GM21786 (cell line): Measurements from ENCODE around the gene TIAM1.
A peak's percentile ranks its signal among the peaks of the same experiment; 100 is the strongest.

ENCODE experiments used
- ATAC-seq: cut with Tn5 transposase; IDR thresholded peaks from one replicate; pipeline ENCODE4 v1.9.1; 2021; ENCODE audit not compliant: unreplicated experiment

TIAM1 gene

DNA sequence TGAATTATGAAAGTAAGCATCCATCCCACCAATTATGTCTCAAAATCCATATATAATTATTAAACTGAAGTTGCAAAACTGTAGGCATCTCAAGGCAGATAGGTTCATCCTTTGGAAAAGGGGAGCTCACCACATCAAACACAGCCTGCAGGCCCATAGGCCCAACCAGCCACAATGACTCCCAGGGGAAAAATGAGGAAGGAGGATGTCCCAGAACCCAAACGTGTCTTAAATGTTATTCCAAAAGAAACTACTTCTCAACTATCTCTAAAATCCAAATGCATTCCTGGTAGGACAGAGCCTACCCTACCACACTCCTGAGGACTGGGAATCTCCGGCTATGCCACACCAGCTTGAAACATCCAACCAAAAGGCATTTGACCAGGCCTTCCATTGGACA is 12.8 kb downstream of the TIAM1 start:
- no peak for ATAC-seq

DNA sequence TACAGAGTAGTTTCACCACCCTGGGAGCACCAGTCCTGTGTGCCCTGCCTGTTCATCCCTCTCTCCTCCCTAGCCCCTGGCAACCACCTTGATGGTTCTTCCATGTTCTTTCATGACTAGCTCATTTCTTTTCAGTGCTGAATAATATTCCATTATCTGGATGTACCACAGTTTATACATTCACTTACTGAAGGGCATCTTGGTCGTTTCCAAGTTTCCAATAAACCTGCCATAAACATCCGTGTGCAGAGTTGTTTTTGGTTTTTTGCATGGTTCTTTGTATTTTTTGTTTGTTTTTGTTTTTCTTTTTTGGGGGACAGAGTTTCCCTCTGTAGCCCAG is 13.9 kb downstream of the TIAM1 start:
- ATAC-seq: no peak

DNA sequence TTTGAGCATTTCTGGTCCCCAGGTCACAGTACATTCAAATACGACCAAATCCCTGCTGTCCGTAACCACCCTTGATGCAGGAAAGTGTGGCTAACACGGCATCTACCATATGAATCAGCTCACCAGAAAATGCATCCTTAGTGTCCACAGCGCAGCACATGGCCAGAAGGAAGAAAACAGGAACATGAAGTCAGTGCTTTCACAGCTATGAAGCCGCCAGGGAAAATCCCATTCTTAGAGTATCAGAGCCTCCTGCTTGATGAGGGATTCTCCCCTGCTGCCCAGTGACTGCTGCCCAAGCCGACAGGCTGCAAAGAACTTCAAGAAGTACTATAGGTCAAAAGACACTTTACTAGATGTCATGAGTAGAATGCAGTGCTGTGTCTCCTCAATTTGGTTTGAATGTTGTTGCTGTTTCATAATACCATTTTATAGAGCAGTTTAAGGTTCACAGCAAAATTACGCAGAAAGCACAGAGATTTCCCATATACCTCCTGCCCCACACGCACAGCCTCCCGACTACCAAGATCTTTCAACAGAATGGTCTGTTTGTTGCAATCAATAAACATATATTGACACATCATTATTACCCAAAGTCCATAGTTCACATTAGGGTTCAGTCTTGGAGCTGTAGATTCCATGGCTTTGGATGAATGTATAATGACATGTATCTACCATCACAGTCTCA is 14.5 kb downstream of the TIAM1 start:
- ATAC-seq: no peak

DNA sequence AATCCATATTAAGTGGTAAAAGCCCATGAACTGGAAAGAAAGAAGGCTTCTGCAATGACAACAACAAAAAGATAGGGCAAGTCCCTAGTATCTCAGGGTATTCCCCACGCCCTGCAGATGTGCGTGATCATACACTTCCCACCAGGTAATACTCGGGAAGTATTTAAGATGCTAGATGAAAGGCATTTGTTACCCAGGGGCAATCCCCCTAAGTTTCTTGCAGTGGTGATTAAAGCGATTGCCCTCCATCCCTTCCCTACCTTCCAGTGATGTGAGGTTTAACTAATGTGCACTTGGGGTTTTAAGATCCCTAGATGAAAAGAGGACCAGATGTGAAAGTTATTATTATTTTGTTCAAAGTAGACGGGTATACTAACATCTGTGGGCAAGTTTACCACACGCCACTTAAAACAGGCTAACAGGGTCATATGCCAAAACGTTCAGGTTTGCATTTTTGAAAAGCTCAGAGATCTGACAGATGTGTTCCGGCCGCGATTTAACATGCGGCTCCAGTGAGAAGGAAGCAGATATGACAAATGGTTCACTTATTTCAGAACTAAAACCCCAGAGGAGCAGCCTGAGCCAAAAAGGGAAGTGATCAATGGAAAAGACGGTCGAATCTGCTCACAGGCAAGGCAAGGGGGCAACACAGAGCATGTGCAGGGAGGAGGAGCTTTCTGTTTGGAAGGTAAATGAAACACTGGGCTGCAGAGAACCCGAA is 17.4 kb downstream of the TIAM1 start:
- peak; percentile 93 for ATAC-seq

DNA sequence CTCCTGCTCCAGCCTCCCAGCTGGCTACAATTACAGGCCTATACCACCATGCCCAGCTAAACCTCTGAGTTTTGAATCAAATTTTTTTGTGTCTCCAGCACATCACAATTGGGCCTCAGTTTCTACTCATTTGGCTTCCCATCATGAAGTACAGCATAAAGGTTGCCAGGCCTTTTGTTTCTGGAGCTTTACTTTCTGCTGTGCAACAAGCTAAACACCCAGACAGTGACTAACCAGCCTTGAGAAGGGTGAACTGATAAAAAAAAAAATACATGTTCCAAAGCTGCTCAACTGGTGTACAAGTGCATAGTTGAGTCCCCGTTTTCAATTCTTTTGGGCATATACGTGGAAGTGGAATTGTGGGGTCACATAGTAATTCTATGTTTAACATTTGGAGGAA is 25.1 kb downstream of the TIAM1 start:
- ATAC-seq: no peak

DNA sequence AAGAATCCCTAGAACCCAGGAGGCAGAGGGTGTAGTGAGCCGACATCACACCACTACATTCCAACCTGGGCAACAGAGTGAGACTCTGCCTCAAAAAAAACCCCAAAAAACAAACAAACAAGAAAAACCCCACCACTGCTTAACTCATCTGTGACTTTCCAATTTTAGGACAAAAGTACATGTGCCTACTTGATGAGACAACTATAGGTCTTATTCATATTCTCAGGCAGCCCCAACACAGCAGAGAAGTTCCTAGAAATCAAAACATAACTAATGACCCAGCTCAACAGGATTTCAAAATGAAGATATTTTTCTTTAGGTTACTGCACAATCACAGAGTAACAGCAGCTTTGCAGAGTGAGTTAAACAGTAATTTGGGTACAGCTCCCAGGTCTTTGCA is 26.4 kb downstream of the TIAM1 start:
- no peak for ATAC-seq

DNA sequence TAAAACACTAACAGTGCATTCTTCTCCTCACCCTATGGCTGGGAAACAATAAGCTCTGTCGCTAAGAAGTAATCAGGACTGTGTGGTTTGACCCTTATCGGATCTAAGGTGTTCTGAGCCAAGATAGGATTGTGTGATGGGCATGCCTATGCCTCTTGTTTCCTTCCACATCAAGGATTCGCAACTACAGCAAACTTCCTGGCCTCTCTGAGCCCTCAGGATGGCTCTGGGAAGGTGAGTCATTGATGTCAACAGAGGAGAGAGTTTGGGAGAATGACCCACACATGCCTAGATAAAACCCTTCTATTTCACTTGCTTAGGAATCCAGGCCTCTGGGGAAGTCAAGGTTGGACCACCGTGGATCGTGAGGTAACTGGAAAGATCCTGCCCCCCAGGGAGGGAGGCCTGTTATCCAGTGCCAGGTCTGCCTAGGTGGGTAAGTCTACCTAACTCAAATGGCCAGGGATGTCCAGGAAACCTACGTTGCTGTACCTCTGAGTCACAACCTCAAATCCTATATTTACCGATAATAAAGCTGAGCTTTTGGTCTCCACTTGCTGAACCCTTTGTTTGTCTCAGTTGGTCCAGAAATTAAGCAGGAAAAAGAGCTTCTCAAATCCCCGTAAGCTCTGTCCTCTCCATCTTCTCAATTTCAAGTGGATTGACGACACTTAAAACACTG is 27.4 kb downstream of the TIAM1 start:
- no peak for ATAC-seq

DNA sequence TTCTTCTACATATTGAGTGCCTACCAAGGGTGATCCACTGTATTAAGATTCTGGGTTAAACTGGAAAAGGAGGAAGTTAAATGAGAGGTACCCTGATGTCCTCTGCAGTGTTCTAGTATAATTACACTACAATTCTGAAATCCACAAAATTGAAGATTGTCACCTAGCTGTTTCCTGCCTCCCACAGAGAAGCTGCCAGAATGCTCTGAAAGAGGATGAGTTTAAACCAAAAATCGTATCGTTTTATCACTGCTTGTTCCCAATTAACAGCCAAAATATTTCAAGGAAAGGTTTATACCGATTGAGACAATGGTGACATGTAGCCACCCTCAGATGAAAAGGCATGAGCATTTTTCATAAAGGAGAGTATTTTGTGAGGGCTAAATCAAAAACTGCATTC is 28.0 kb downstream of the TIAM1 start:
- ATAC-seq: no peak

DNA sequence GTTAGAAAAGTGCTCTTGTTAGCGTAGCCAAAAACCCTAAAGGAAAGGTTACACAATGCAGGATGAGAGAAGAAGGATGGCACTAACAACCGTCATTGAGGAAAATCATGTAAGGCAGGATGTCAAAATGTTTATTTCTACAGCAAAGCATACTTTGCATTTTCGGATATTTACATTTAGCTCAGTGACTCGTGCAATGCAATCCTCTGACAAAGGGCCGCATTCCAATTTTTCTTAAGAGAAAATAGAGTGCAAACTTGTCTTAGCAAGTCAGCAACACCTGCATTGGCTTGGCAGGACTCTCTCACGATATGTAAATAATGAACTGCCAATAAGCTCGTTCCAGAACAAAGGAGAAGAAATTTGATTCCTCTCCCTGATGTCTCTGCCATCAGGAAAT is 33.3 kb downstream of the TIAM1 start:
- no peak for ATAC-seq

DNA sequence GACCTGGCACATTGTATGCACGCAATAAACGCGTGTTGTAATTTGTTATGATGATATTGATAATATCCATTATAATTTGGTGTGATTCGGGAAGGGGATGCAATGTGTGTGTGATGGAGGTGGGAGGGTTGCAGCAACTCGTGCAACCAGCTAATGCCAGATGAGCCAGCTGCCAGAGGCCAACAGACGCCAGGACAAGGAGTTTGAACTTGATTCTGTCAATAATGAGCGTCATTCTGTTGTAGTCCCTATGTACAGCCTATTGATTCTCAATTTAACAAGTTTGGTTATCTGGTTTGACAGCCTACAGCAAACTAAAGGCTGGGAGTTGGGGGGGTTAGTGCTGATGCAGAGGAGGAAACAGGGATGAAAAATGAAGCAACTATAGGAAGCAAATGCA is 35.5 kb downstream of the TIAM1 start:
- no peak for ATAC-seq

DNA sequence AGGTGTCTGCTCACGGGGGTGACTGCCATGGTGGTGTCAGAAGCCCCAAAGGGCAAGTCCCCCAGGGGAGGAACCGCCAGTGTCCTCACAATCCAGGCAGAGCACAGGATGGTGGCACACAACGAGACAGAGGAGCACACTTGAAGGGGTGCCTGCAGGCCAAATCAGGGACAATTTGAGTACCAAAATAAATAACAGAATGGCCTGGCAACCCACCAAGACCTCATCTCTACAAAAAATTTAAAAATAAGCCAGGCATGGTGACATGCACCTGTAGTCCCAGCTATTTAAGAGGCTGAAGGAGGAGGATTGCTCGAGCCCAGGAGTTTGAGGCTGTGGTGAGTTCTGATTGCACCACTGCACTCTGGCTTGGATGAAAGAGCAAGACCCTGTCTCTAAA is 38.2 kb downstream of the TIAM1 start:
- no peak for ATAC-seq

DNA sequence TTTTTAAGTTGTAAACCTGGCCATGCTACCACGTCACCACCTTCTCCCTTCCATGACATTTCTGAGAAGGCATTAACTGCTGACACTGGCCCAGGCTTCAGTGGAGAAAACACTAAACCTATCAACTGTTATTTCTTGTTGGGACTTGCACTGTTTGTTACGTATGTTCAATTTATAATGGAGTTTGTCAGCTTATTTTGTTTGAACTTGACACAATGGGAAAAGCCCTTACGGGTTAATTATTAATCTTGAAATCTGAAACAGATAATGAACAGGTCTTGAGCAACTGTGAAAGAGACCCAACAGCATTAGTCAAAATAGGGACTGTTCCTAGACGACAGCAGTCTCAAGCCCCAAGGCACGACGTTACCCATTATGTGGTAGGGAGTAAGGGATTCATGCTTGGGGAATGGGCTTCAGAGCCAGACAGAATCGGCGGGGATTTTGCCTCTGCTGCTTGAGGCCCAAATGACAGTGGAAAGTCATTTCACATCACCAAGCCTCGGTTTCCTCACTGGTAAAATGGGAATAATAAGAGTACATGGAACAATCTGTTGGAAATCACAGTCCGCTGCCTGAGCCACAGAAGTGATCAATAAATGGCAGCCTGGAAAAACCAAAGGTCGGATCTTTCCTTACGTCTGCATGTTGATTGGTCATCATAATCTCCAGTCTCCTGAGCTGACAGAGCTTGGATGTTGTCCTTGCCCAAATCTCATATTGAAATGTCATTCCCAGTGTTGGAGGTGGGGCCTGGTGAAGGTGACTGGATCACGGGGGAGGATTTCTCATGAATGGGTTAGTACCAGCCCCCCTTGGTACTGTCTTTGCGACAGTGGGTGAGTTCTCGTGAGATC is 44.5 kb downstream of the TIAM1 start:
- ATAC-seq: peak; percentile 72

DNA sequence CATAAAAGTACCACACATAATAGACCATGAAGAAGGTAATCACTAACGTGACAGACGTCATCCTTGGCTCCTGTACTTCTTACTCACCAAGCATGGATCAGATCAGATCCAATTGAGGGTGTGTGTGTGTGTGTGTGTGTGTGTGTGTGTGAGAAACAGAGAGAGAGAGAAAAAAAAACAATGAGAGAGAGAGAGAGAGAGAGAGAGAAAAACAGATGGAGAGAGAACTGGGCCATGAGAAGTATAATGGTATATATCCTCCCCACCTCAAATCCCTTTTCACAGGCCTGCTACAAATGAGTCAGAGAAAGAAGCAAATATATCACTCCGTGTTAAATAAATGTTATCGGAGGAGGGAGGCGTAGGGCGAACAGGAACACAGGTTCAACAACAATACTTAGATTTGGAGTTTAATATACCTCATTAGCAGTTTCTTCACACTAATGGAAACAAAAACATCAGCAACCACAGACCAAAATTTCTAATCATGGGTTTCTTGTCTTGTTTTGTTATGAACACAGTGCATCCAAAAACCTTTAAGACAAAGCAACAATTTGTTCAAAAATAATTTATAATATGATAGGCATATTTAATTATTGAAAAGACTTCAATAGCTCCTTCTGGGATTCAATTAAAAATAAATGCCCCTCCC is 45.3 kb downstream of the TIAM1 start:
- no peak for ATAC-seq

DNA sequence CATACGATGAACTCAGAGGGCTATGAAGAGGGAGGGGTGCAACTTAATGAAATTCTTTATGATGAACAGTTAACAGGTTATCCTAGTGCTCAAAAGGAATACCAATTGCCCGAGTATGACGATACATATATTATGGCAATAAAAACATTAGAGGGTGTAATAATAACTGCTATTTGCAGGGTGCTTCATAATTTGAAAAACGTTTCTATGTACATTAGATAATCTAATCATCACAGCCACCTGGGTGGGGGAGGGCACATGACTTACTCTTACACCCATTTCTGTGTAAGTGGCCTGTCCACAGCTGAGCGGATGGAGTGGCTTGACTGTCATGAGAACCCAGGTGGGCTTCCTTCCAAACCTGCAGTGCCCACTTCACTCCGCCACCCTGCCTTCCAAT is 46.3 kb downstream of the TIAM1 start:
- no peak for ATAC-seq

DNA sequence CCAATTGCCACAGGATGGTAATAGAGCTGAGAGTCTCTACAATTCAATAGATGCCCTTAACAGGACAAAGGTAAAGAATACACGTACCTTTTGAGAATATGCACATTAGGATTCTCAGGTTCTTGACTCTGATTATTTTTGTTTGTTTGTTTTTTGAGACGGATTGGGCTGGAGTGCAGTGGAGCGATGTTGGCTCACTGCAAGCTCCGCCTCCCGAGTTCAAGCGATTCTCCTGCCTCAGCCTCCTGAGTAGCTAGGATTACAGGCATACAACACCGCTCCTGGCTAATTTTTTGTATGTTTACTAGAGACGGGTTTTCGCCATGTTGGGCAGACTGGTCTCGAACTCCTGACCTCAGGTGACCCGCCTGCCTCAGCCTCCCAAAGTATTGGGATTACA is 48.4 kb downstream of the TIAM1 start:
- ATAC-seq: no peak

DNA sequence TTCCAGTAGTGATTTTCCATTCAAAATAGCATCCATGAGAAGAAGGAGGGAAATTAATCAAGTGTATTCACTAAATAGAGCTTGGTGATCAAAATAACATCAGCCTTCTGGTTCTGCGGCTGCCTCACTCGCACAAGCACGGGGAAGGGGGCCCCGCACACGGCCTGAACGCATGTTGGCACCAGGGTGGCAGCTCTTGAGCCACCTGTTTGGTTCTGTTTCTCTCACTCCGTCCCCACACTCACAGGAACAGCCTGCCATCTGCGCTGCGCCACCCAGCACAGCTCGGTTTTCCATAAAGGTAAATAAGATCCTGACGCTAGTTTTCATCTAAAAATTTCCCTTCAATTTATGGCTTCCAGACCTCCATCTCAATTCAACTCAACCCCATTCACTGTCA is 49.4 kb downstream of the TIAM1 start:
- ATAC-seq: no peak

DNA sequence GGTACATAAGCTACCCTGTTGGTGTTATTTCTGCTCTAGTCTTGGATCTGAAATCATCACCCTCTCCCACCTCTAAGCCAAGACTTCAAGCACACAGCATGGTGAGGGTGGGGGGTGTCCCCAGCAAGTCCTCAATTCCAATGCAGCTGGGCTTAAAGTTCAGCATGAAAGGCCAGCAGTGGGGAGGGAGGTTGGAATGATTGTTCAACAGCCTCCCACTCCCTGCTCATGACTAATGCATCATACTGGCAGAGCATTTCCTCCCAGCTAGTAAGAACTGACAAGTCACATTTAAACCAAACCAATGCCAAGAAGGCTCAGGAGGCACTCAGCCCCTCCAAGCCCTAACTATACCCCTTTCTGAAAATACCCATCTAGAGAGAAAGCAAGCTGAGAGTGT is 50.1 kb downstream of the TIAM1 start:
- no peak for ATAC-seq

DNA sequence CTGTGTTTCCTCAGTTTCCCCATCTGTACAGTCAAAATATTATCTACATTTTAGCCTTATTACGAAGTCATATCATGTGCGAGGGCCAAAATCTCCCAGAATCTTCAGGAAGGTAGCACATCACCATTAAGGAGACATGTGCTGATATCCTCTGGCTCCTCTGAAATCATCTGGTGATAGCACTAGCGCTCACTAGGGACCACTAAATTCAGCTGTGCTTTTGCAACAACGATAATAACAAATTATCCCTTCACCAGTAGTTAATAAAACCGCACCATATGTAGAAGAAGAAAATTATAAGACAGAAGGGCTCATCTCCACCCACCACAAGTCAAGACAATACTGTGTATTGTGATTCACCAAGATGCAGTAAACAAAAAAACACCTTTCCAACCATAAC is 53.3 kb downstream of the TIAM1 start:
- no peak for ATAC-seq

DNA sequence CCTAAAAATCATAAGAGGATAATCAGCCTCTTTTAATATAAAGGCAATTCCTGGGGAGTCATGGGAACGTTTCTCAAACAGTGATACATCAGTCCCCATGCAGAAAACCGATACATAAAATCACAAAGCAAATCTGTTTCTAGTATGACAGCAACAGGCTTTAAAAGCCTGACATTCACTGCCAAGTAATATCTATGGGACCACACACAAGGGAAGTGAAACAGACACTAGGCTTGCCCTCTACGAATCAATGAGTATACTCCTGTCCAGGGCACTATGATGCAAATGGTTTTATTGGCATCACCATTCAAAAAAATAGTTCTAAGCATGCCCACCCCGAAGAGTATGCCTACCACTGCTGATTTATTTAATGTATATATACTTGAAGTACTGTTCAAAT is 54.4 kb downstream of the TIAM1 start:
- peak; percentile 68 for ATAC-seq

DNA sequence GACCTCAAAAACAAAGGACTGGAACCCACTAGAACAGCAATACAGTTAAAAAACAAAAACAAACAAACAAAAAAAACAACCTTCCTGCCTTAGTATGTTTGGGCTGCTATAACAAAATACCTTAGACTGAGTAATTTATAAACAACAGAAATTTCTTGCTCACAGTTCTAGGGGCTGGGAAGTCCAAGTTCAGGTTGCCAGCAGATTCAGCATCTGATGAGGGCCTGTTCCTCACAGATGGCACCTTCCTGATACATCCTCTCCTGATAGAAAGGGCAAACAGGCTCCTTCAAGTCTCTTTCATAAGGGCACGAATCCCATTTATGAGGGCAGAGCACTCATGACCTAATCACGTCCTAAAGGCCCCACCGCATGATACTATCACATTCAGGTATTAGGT is 55.9 kb downstream of the TIAM1 start:
- no peak for ATAC-seq

DNA sequence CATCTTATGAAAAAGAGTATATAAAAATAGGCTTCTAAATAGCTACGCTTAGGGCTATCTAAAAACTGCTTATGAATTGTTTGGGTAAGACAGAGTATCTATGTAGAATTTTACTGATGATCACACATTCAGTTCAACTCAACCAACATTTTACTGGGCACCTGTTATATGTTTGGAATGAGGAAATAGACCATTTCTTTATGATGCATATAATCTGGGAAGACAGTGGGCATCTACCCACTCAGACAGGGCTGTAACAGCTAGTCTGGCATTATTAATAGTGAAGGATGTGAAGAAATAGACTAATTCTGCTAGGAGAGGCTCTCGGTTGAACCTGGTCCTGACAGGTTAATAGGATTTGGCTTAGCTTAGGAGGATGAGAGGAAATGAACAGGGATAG is 56.9 kb downstream of the TIAM1 start:
- no peak for ATAC-seq
